Naive thymus-derived CD8-positive, alpha-beta T cell (primary cell): ENCODE measurements around the gene TCF23. TPM values are rescaled to one million over a fixed set of nuclear protein-coding genes. Genes with fewer than 3 reads are reported as not detected.
"Not testable (repeated sequence)": the region's sequence is repeated elsewhere in the genome, so short reads cannot be mapped to it uniquely, and the experiment has no call there.

Source experiments
- ATAC-seq, 2 donors: fragments of 150-1000 bp; cut with Tn5 transposase in 1 of 2; sonication (Bioruptor Pico), chemical (Tn5 transposase) in 1 of 2; 1 replicate in 1 of 2; 2 replicates in 1 of 2; pipeline ENCODE4 v1.10.0; 2021; ENCODE audit warnings: mild to moderate bottlenecking in 2 of 2, moderate library complexity in 2 of 2
- POLR2A ChIA-PET: fragments of 350-600 bp; sonication (Branson Sonifier 250); formaldehyde crosslinking; loops from one replicate; lab custom pipeline; 2021; ENCODE audit warnings: antibody characterized with exemption; lab: Charles Lee
- DNase-seq, 10 donors: peaks; one replicate each; pipeline versions ENCODE4 v3.0.0 to v3.0.0-alpha.2; 2020 to 2022
- H3K27ac Mint-ChIP-seq, 10 donors: one replicate each; pipeline ENCODE4 v1.8.0; 2020 to 2022; ENCODE audit warnings: mild to moderate bottlenecking in 10 of 10, mixed read lengths in 10 of 10, moderate library complexity in 4 of 10, inconsistent platforms in 1 of 10
- H3K27me3 Mint-ChIP-seq, 5 donors: one replicate each; pipeline ENCODE4 v1.8.0; 2021 to 2022; ENCODE audit warnings: mixed read lengths in 5 of 5
- H3K36me3 Mint-ChIP-seq, 3 donors: one replicate each; pipeline ENCODE4 v1.8.0; 2020 to 2022; ENCODE audit warnings: mixed read lengths in 3 of 3, mild to moderate bottlenecking in 2 of 3, inconsistent platforms in 1 of 3
- H3K4me1 Mint-ChIP-seq, 4 donors: one replicate each; pipeline ENCODE4 v1.8.0; 2021 to 2022; ENCODE audit warnings: mixed read lengths in 4 of 4
- H3K4me3 Mint-ChIP-seq, 10 donors: one replicate each; pipeline ENCODE4 v1.8.0; 2020 to 2022; ENCODE audit warnings: mild to moderate bottlenecking in 10 of 10, mixed read lengths in 10 of 10, moderate library complexity in 6 of 10, inconsistent platforms in 1 of 10
- H3K9me3 Mint-ChIP-seq, 9 donors: one replicate each; pipeline ENCODE4 v1.8.0; 2020 to 2022; ENCODE audit warnings: mixed read lengths in 9 of 9, mild to moderate bottlenecking in 3 of 9, inconsistent platforms in 1 of 9, moderate library complexity in 1 of 9
- polyA plus RNA-seq, 3 donors: library from polyadenylated mRNA; unstranded; fragments of 300-500 nt; fragmentation: Illumina TruSeq; gene quantifications; one replicate each; pipeline ENCODE4 v1.2.3, GENCODE V29; 2021
- total RNA-seq, 8 experiments: library from RNA in 2 of 8; stranded (reverse) in 2 of 8; gene quantifications; one replicate each; pipeline ENCODE4 v1.2.3 and lab custom pipeline; 2021 to 2026

TCF23 gene
- total RNA-seq (not detected), polyA plus RNA-seq (not detected), total RNA-seq (lab: John Stamatoyannopoulos, UW) (0 to 0.17 (median 0) reads per million in 6 experiments)

- Mint-ChIP-seq H3K27me3 (peaks cover 0 to 17% (median 11%) of the 10 kb centered on the region in 5 donors), H3K4me1 (peaks cover 0 to 2% (median 0%) of the 10 kb centered on the region in 4 donors), H3K9me3 (no peaks in the 10 kb centered on the region), H3K4me3 (no peak within 1 kb of the TSS), H3K27ac (no peak within 1 kb of the TSS), H3K36me3 (no peaks in the 10 kb centered on the region)
- DNase-seq (no peak), ATAC-seq (no peak)
- POLR2A ChIA-PET, result no interaction called here
Observed at GRCh38 chr2:27148801-27149439, at the start of gene TCF23. Gene TCF23, plus strand, starts transcription at chr2:27149004. Its CDS starts 130 bp downstream, at chr2:27149134.

GRCh38 chr2:27099334-27099955 lies 49.4 kb upstream of the TCF23 start:
- H3K36me3 Mint-ChIP-seq, result no peaks in the 10 kb centered on the region
- DNase-seq (peak in 1 of 10 donors; percentile 50), ATAC-seq (no peak)
- peaks cover 3 to 17% (median 12%) of the 10 kb centered on the region in 4 donors for H3K4me1 Mint-ChIP-seq
- POLR2A ChIA-PET, result interaction anchor here (0.5 to 0.6 kb wide), 2 partner anchors 26 to 231 kb away, joined by 3 to 4 read pairs; no protein-coding TSS in a partner anchor
- H3K9me3 Mint-ChIP-seq, result no peaks in the 10 kb centered on the region
- peaks cover 0 to 5% (median 0%) of the 10 kb centered on the region in 5 donors for H3K27me3 Mint-ChIP-seq
- no peak overlapping the region for H3K27ac Mint-ChIP-seq
- no peak overlapping the region for H3K4me3 Mint-ChIP-seq

- Mint-ChIP-seq H3K4me1 (peaks cover 4 to 17% (median 12%) of the 10 kb centered on the region in 4 donors), H3K27ac (no peak overlapping the region), H3K4me3 (no peak overlapping the region), H3K36me3 (no peaks in the 10 kb centered on the region), H3K9me3 (no peaks in the 10 kb centered on the region), H3K27me3 (peaks cover 0 to 7% (median 2%) of the 10 kb centered on the region in 5 donors)
- ATAC-seq (no peak), DNase-seq (peak in 1 of 10 donors; percentile 50)
- POLR2A ChIA-PET, result interaction anchor here (0.6 kb wide), 2 partner anchors 16 to 230 kb away, joined by 4 to 5 read pairs; no protein-coding TSS in a partner anchor
Observed at GRCh38 chr2:27100036-27100435, 48.8 kb upstream of the TCF23 start.

GRCh38 chr2:27102329-27102728 lies 46.5 kb upstream of the TCF23 start:
- H3K27ac Mint-ChIP-seq, result peak overlapping the region in 1 of 10 donors; percentile 84
- no peaks in the 10 kb centered on the region for H3K9me3 Mint-ChIP-seq
- peaks cover 0 to 15% (median 6%) of the 10 kb centered on the region in 5 donors for H3K27me3 Mint-ChIP-seq
- DNase-seq (no peak), ATAC-seq (no peak)
- no peak overlapping the region for H3K4me3 Mint-ChIP-seq
- POLR2A ChIA-PET, result interaction anchor here (0.5 to 1.2 kb wide), 2 partner anchors 10 to 16 kb away, joined by 3 read pairs; partner anchors contain the start of gene KHK
- H3K36me3 Mint-ChIP-seq, result no peaks in the 10 kb centered on the region
- peaks cover 0 to 2% (median 0%) of the 10 kb centered on the region in 4 donors for H3K4me1 Mint-ChIP-seq

- POLR2A ChIA-PET, result no interaction called here
- Mint-ChIP-seq H3K9me3 (no peaks in the 10 kb centered on the region), H3K4me3 (no peak overlapping the region), H3K27me3 (peaks cover 0 to 20% (median 7%) of the 10 kb centered on the region in 5 donors), H3K4me1 (peaks cover 0 to 5% (median under 1%) of the 10 kb centered on the region in 4 donors), H3K36me3 (no peaks in the 10 kb centered on the region), H3K27ac (no peak overlapping the region)
- ATAC-seq (no peak), DNase-seq (no peak)
Observed at GRCh38 chr2:27105981-27106380, 42.8 kb upstream of the TCF23 start.

GRCh38 chr2:27108221-27108620 lies 40.6 kb upstream of the TCF23 start:
- POLR2A ChIA-PET, result no interaction called here
- ATAC-seq, result no peak
- DNase-seq, result no peak
- H3K27me3 Mint-ChIP-seq, result peaks cover 0 to 20% (median 7%) of the 10 kb centered on the region in 5 donors
- no peak overlapping the region for H3K27ac Mint-ChIP-seq
- no peak overlapping the region for H3K4me3 Mint-ChIP-seq
- H3K4me1 Mint-ChIP-seq, result peaks cover 0 to 5% (median under 1%) of the 10 kb centered on the region in 4 donors
- H3K36me3 Mint-ChIP-seq, result no peaks in the 10 kb centered on the region
- H3K9me3 Mint-ChIP-seq, result no peaks in the 10 kb centered on the region

- no peak overlapping the region for H3K4me3 Mint-ChIP-seq
- peaks cover 0 to 5% (median under 1%) of the 10 kb centered on the region in 4 donors for H3K4me1 Mint-ChIP-seq
- no peak for DNase-seq
- no peaks in the 10 kb centered on the region for H3K36me3 Mint-ChIP-seq
- ATAC-seq, result no peak
- H3K27ac Mint-ChIP-seq, result no peak overlapping the region
- peaks cover 0 to 20% (median 5%) of the 10 kb centered on the region in 5 donors for H3K27me3 Mint-ChIP-seq
- POLR2A ChIA-PET, result no interaction called here
- H3K9me3 Mint-ChIP-seq, result no peaks in the 10 kb centered on the region
Observed at GRCh38 chr2:27109083-27109482, 39.7 kb upstream of the TCF23 start.

- DNase-seq, result peak in 1 of 10 donors; percentile 8
- H3K4me1 Mint-ChIP-seq, H3K36me3 Mint-ChIP-seq, H3K9me3 Mint-ChIP-seq, ATAC-seq: not testable (repeated sequence)
- POLR2A ChIA-PET, result interaction anchor here (0.5 to 0.7 kb wide), 2 partner anchors 24 to 51 kb away, joined by 3 to 4 read pairs; partner anchors contain the start of gene PREB
- H3K4me3 Mint-ChIP-seq, result peak overlapping the region in 2 of 10 donors; percentile 13 to 65
- peaks cover 0 to 11% (median 5%) of the 10 kb centered on the region in 5 donors for H3K27me3 Mint-ChIP-seq
- H3K27ac Mint-ChIP-seq, result peak overlapping the region in 1 of 10 donors; percentile 63
Observed at GRCh38 chr2:27110603-27111352, 38.0 kb upstream of the TCF23 start.

- ATAC-seq, H3K27ac Mint-ChIP-seq, H3K27me3 Mint-ChIP-seq, H3K9me3 Mint-ChIP-seq, H3K36me3 Mint-ChIP-seq, H3K4me3 Mint-ChIP-seq, H3K4me1 Mint-ChIP-seq: not testable (repeated sequence)
- peak in 1 of 10 donors; percentile 53 for DNase-seq
- POLR2A ChIA-PET, result interaction anchor here (0.5 to 0.7 kb wide), 2 partner anchors 23 to 50 kb away, joined by 3 to 4 read pairs; partner anchors contain the start of gene PREB
Observed at GRCh38 chr2:27111392-27112078, 37.3 kb upstream of the TCF23 start.

GRCh38 chr2:27115519-27115918 lies 33.3 kb upstream of the TCF23 start:
- H3K4me1 Mint-ChIP-seq, result peaks cover 0 to 16% (median 4%) of the 10 kb centered on the region in 4 donors
- H3K27me3 Mint-ChIP-seq, result peaks cover 8 to 25% (median 17%) of the 10 kb centered on the region in 5 donors
- no peak overlapping the region for H3K27ac Mint-ChIP-seq
- H3K9me3 Mint-ChIP-seq, result peaks cover 0 to 2% (median 0%) of the 10 kb centered on the region in 9 donors
- DNase-seq (no peak), ATAC-seq (no peak)
- POLR2A ChIA-PET, result interaction anchor here (0.7 kb wide), 1 partner anchor 15 kb away, joined by 5 read pairs; no protein-coding TSS in a partner anchor
- no peaks in the 10 kb centered on the region for H3K36me3 Mint-ChIP-seq
- no peak overlapping the region for H3K4me3 Mint-ChIP-seq

GRCh38 chr2:27117995-27118524 lies 30.7 kb upstream of the TCF23 start:
- DNase-seq (no peak), ATAC-seq (no peak)
- Mint-ChIP-seq H3K27ac (no peak overlapping the region), H3K4me3 (peak overlapping the region; percentile 13 to 67 (median 34)), H3K9me3 (peaks cover 0 to 2% (median 0%) of the 10 kb centered on the region in 9 donors), H3K36me3 (no peaks in the 10 kb centered on the region), H3K27me3 (peaks cover 8 to 25% (median 17%) of the 10 kb centered on the region in 5 donors), H3K4me1 (peaks cover 6 to 20% (median 13%) of the 10 kb centered on the region in 4 donors)
- POLR2A ChIA-PET, result interaction anchor here (1.2 kb wide), 1 partner anchor 16 kb away, joined by 4 read pairs; the partner anchor contains the start of gene PREB
